Testis (tissue), 3 donors: Measurements from ENCODE around the gene IL37. TPM values are rescaled to one million over a fixed set of nuclear protein-coding genes. Genes with fewer than 3 reads are reported as not detected.

Experiments
- DNase-seq: peaks from one replicate; pipeline ENCODE4 v3.0.0-alpha.2; 2019
- H3K27ac ChIP-seq, 2 donors: fragments of 200-600 bp; sonication (generic); one replicate each; pipeline ENCODE4 v1.5.1; 2019
- H3K27me3 ChIP-seq: fragments of 200-600 bp; sonication (generic); one replicate; pipeline ENCODE4 v1.5.1; 2019
- H3K36me3 ChIP-seq: fragments of 200-600 bp; sonication (generic); one replicate; pipeline ENCODE4 v1.5.1; 2017; ENCODE audit warnings: low read depth; ENCODE audit errors: missing control alignments
- H3K4me1 ChIP-seq: fragments of 200-600 bp; sonication (generic); one replicate; pipeline ENCODE4 v1.5.1; 2019
- H3K4me3 ChIP-seq, 2 donors: fragments of 200-600 bp; sonication (generic); one replicate each; pipeline ENCODE4 v1.5.1; 2017 to 2019
- H3K9me3 ChIP-seq: fragments of 200-600 bp; sonication (generic); one replicate; pipeline ENCODE4 v1.5.1; 2017
- CTCF ChIP-seq, 3 experiments: fragments of 450-650 bp in 2 of 3; fragments of 200-600 bp in 1 of 3; sonication (generic) in 1 of 3; IDR thresholded peaks; one replicate each; pipeline ENCODE4 v1.5.1; 2016 to 2019; ENCODE audit warnings: antibody characterized with exemption in 3 of 3, mild to moderate bottlenecking in 2 of 3, moderate library complexity in 1 of 3
- POLR2A ChIP-seq: fragments of 450-650 bp; IDR thresholded peaks from one replicate; pipeline ENCODE4 v1.6.1; 2017; ENCODE audit warnings: antibody characterized with exemption, mild to moderate bottlenecking, moderate library complexity
- WGBS, 2 donors: methylation state at CpG; one replicate each; pipeline ENCODE4 v1.1.5; 2018; 5-methylcytosine and 5-hydroxymethylcytosine counted together
- intact Hi-C: fragments of 100-400 bp; cut with DNase I; formaldehyde crosslinking; loops from one replicate; pipeline ENCODE4 v1.15.1; 2023; ENCODE audit warnings: low total_unique reads
- polyA plus RNA-seq: library from polyadenylated mRNA; stranded (reverse); fragments of 350-450 nt; fragmentation: Illumina TruSeq; extraction: RNeasy Lipid Tissue Mini Kit (QIAGEN cat#74804); gene quantifications from one replicate; pipeline ENCODE4 v1.2.3, GENCODE V29; 2014; ENCODE audit warnings: low read depth, low replicate concordance; ENCODE audit not compliant: insufficient read depth
- total RNA-seq, 2 donors: library from RNA; depleted of rRNA; stranded (reverse); fragments of >200 nt; gene quantifications; one replicate each; pipeline ENCODE4 v1.2.3, GENCODE V29; 2016

The IL37 gene
- total and polyA plus RNA-seq, 3 donors from 2014 or later: 1.3 to 1.5 TPM; not detected in 1

- H3K27ac ChIP-seq: no peak overlapping the region
- 45 to 47% methylated on average over 7 of the region's 7 CpGs for WGBS, 2 donors
- intact Hi-C loops: no loop called here
- no peaks in the 10 kb centered on the region for H3K9me3 ChIP-seq
- no peak overlapping the region for H3K4me3 ChIP-seq
- H3K4me1 ChIP-seq: peaks cover 13% of the 10 kb centered on the region
- DNase-seq: no peak
- H3K36me3 ChIP-seq: no peaks in the 10 kb centered on the region
- H3K27me3 ChIP-seq: no peaks in the 10 kb centered on the region
- TF ChIP-seq CTCF (IDR thresholded peaks at IDR 0.05) (no peak), POLR2A (no peak)
These were observed 41.6 kb upstream of the IL37 start for GRCh38 chr2:112869258-112869842.

GRCh38 chr2:112870841-112871835, 39.8 kb upstream of the IL37 start:
- intact Hi-C loops: no loop called here
- no peaks in the 10 kb centered on the region for H3K27me3 ChIP-seq
- DNase-seq: no peak
- TF ChIP-seq POLR2A: no peak
- TF ChIP-seq CTCF (IDR thresholded peaks at IDR 0.05): no peak
- H3K9me3 ChIP-seq: no peaks in the 10 kb centered on the region
- peaks cover 5% of the 10 kb centered on the region for H3K4me1 ChIP-seq
- H3K4me3 ChIP-seq: no peak overlapping the region
- no peak overlapping the region for H3K27ac ChIP-seq
- H3K36me3 ChIP-seq: no peaks in the 10 kb centered on the region
- WGBS, 2 donors: 49 to 58% methylated on average over 9 of the region's 9 CpGs

- intact Hi-C loops: no loop called here
- Histone ChIP-seq H3K27me3 (no peaks in the 10 kb centered on the region), H3K27ac (no peak overlapping the region), H3K4me3 (no peak overlapping the region), H3K36me3 (no peaks in the 10 kb centered on the region), H3K9me3 (no peaks in the 10 kb centered on the region), H3K4me1 (peaks cover under 1% of the 10 kb centered on the region)
- no peak for TF ChIP-seq CTCF (IDR thresholded peaks at IDR 0.05)
- TF ChIP-seq POLR2A: no peak
- WGBS, 2 donors: 90 to 94% methylated on average over 3 of the region's 3 CpGs
- DNase-seq: no peak
These were observed 34.6 kb upstream of the IL37 start for GRCh38 chr2:112876257-112876970.

DNA sequence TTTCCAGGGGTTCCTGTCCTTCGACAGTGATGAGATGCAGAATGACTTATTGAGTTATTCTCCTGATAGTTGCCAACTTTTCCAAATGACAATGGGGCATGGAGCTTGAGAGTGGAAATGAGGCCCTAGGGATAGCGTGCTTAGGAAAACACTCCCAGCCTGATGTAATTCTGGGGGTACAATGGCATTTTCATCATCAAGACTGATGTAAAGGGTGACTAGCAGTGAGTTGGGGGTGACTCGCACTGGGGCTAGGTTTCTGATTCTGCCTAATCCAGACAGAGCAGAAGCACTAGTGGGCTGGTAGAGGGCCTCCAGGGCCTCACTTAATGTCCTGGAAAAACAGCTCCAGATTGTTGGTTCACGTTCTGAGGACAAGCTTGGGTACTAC, 34.0 kb upstream of the IL37 start:
- H3K27ac ChIP-seq: no peak overlapping the region
- intact Hi-C loops: no loop called here
- 90 to 94% methylated on average over 4 of the region's 4 CpGs for WGBS, 2 donors
- no peaks in the 10 kb centered on the region for H3K36me3 ChIP-seq
- no peaks in the 10 kb centered on the region for H3K9me3 ChIP-seq
- no peaks in the 10 kb centered on the region for H3K27me3 ChIP-seq
- H3K4me1 ChIP-seq: no peaks in the 10 kb centered on the region
- TF ChIP-seq CTCF (IDR thresholded peaks at IDR 0.05): no peak
- no peak for TF ChIP-seq POLR2A
- no peak for DNase-seq
- no peak overlapping the region for H3K4me3 ChIP-seq
